GM18867 (cell line): ENCODE results near the gene TCF25.
"Not testable (repeated sequence)": the region's sequence is repeated elsewhere in the genome, so short reads cannot be mapped to it uniquely, and the experiment has no call there.

Experiments used
- ATAC-seq: cut with Tn5 transposase; IDR thresholded peaks from one replicate; pipeline ENCODE4 v1.9.1; 2021; ENCODE audit warnings: mild to moderate bottlenecking, moderate library complexity; ENCODE audit not compliant: unreplicated experiment

The TCF25 gene, protein sequence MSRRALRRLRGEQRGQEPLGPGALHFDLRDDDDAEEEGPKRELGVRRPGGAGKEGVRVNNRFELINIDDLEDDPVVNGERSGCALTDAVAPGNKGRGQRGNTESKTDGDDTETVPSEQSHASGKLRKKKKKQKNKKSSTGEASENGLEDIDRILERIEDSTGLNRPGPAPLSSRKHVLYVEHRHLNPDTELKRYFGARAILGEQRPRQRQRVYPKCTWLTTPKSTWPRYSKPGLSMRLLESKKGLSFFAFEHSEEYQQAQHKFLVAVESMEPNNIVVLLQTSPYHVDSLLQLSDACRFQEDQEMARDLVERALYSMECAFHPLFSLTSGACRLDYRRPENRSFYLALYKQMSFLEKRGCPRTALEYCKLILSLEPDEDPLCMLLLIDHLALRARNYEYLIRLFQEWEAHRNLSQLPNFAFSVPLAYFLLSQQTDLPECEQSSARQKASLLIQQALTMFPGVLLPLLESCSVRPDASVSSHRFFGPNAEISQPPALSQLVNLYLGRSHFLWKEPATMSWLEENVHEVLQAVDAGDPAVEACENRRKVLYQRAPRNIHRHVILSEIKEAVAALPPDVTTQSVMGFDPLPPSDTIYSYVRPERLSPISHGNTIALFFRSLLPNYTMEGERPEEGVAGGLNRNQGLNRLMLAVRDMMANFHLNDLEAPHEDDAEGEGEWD

GRCh38 chr16:89873109-89873971 is at the start of gene TCF25:
Gene TCF25 (plus strand): TSS chr16:89873592. CDS start chr16:89873668, 76 bp downstream.
- ATAC-seq: peak; percentile 39

DNA sequence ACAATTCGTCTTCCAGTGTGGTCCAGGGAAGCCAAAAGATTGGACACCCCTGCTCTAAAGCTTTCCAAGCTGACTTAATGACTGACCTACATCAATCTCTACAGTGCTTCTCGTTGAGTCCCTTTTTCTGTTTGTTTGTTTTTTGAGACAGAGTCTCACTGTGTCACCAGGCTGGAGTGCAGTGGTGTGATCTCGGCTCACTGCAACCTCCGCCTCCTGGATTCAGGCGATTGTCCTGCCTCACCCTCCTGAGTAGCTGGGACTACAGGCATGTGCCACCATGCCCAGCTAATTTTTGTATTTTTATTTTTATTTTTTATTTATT is 49.6 kb upstream of the TCF25 start:
- ATAC-seq: not testable (repeated sequence)

DNA sequence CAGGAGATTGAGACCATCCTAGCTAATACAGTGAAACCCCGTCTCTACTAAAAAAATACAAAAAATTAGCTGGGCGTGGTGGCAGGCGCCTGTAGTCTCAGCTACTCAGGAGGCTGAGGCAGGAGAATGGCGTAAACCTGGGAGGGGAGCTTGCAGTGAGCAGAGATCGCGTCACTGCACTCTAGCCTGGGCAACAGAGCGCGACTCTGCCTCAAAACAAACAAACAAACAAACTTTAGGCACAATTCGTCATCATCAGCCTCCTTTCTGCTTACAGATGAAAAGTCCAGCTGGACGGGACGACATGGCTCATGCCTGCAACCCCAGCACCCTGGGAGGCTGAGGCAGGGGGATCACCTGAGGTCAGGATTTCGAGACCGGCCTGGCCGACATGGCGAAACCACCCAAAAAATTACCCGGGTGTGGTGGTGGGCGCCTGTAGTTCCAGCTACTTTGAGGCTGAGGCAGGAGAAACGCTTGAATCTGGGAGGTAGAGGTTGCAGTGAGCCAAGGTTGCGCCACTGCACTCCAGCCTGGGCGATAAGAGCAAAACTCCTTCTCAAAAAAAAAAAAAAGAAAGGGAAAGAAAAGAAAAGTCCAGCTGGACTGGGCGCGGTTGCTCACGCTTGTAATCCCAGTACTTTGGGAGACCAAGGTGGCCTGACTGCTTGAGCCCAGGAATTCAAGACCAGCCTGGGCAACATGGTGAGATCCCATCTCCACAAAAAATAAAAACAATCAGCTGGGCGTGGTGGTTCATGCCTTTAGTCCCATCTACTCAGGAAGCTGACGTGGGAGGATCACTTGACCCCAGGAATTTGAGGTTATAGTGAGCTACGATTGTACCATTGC is 46.6 kb upstream of the TCF25 start:
- ATAC-seq: no peak

DNA sequence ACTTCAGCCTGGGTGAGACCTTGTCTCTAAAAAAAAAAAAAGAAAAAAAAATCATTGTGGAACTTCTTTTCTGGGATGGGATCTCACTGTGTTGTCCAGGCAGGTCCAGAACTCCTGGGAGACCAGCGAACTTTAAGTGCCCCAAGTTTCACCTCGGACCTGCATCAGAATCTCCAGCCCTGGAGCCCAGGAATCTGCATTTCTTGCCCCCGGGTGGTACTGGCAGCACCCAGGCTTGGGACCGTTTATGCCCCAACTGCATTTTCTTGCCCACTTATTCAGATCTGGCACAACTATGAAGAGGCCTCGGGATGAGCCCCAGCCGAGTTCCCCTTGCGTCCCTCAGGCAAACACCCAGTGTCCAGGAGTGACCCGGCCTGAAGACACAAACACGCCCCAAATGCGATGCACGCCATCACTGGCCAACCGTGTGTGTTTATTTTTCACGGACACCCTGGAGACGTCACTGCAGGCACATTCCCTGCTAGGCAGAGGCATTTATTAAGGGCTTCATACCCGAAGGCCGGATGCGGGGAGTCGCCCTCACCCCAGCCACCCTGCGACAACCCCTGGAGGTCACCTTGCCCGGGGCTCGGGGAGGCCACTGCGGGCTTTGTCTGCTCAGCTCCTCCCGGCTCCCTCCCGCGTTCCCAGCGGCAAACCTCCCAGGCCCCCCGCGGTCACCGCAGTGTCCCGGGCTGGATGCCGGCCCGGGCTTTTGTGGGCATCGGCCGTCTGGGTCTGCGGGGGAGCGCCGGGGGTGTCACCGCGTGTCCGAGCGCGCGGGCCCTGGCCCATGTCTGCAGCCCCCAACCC is 45.8 kb upstream of the TCF25 start:
- peak; percentile 14 for ATAC-seq

DNA sequence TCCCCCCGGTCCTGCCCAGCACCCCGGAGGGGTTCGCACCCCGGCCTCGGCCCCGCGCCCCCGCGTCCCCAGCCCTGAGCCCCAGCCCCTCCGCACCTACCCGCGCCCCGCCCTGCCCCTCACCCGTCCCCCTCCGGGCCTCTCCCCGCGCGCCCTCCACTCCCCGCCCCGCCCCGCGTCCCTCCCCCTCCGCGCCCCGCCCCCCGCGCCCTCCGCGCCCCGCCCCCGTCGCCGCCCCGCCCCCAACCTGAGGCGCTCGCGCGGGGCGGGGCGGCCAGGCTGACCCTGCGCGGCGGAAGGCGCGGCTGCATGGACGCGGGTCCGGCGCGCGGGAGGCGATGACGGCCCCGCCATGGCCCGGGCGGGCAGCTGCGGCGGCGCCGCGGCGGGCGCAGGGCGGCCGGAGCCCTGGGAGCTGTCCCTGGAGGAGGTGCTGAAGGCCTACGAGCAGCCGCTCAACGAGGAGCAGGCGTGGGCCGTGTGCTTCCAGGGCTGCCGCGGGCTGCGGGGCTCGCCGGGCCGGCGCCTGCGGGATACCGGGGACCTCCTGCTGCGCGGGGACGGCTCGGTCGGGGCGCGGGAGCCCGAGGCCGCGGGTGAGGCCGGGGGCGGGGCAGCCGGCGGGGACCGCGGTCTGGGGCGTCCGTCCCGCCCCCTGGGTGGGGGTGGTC is 45.1 kb upstream of the TCF25 start, which contains the start of gene SPIRE2:
Gene SPIRE2 (plus strand): TSS at position 277 of the 671 bp plus-strand sequence. CDS start 76 bp downstream, at position 353.
- ATAC-seq: peak; percentile 70

- ATAC-seq: no peak
Observed at GRCh38 chr16:89828870-89829629, 44.3 kb upstream of the TCF25 start.

DNA sequence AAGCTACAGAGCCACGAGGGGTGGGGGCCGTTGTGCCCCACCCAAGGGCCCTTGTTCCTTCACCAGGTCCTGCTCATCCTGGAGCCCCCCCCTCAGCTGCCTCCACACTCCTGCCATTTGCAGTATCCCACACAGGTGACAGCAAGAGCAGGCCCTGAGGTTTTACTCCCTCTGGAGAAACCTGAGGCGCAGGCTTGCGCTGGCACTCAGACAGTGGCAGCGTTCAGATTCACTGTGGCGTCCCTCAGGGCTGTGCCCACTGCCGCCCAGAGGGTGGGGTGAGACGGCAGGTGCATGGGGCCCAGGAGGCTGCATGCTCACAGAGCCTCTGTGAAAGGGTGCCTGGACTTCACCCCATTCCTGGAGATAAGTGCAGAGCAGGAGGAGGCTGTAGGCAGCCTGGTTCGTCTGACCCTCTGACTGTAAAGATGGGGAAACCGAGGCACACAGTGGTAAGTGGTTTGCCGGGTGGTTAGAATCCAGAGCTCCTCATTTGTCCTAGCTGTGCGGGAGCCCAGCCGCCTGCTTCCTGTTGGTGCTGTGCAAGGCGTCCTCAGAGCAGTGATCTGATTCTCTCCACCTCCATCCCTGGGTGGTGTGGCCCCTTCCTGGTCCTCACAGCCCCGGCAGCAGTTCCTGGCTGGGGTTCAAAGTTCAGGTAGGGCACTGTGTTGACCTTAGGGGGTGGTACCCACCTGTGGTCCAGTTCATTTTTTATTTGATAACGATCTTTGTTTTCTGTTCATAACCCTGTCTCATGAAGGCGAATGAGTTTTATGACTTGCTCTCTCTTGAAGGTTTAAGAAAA is 43.6 kb upstream of the TCF25 start:
- no peak for ATAC-seq

- no peak for ATAC-seq
Observed at GRCh38 chr16:89831810-89832328, 41.5 kb upstream of the TCF25 start.

GRCh38 chr16:89833664-89834363 is 39.6 kb upstream of the TCF25 start:
- ATAC-seq: not testable (repeated sequence)

DNA sequence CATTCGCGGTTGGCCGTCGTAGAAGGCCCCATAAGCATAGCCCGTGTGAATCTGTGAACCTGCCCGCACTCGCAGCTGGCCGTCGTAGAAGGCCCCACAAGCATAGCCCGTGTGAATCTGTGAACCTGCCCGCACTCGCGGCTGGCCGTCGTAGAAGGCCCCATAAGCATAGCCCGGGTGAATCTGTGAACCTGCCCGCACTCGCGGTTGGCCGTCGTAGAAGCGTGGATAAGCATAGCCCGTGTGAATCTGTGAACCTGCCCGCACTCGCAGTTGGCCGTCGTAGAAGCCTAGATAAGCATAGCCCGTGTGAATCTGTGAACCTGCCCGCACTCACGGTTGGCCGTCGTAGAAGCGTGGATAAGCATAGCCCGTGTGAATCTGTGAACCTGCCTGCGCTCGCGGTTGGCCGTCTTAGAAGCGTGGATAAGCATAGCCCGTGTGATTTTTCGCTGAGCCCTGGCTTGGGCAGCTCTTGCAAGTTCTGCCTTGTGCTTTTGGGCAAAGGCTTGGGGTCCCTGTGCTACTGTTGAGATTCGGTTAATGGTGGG is 38.5 kb upstream of the TCF25 start:
- ATAC-seq: not testable (repeated sequence)

DNA sequence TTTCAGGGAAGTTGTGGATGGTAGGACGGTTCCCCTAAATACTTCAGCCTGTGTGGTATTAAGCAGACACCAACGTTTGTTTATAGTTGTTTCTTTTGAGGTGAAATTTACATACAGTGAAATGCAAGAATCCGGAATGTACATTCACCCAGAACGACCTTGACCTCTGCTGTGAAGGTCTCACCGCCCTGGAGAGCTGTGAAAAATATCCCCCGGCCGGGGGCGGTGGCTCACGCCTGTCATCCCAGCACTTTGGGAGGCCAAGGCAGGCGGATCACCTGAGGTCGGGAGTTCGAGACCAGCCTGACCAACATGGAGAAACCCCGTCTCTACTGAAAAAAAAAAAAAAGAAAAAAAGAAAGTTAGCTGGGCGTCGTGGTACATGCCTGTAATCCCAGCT is 36.9 kb upstream of the TCF25 start:
- not testable (repeated sequence) for ATAC-seq

GRCh38 chr16:89837014-89837546 is 36.3 kb upstream of the TCF25 start:
- no peak for ATAC-seq

DNA sequence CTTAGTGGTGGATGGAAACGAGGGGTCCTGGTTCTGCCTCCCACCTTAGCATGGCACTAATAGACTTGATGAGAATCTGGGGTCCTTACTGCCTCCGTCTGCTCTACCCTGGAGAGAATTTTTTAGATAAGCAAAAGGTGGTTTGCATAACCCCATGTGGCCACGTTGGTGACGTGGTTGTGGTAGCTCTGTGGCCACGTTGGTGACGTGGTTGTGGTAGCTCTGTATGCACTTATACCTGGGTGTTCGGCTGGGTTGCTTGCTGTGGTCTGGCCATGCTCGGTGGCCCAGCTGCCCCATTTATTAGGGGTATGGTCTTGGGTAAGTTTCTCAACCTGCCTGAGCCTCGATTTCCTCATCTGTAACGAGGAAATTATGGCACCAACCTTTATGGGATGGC is 32.1 kb upstream of the TCF25 start:
- no peak for ATAC-seq

- ATAC-seq: no peak
Observed at GRCh38 chr16:89842471-89843408, 30.7 kb upstream of the TCF25 start.
